Measurements from ENCODE around the gene DHRS1.

The DHRS1 gene

DNA sequence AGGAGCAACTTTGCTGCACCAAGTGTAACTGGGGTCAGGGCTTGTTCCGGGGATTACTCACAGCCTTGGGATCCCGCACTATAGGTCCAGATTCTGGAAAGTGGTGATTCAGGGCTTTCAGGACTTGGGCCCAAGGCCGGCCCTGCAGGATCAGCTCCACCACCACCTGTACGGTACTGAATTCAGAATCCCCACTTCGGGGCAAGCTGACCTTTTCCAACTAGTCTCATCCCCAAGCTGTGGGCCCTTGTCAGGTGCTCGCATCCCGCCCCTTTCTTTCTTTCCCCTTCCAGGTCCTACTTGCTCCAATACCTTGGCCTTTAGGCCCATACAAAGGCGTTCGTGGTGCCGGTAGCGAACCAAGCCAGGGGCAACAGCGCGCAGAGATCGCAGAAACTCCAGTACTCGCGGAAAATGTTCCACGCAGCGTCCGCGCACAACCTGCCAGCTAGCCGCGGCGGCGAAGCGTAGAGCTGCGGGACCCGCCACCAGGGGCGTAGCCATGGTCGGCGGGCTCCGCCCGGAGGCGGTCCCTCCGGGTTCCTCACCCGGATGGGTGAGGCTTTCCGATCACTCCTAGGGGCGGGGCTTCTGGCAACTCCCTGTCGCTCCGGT, 57.6 kb downstream of the DHRS1 start:
- Histone ChIP-seq H3K4me3 (ENCODE audit: low read length in 2 of 2) (peak overlapping the region; percentile 94 to 96), H3K9ac (ENCODE audit: low read length in 2 of 2) (peak overlapping the region; percentile 98), H3K36me3 (ENCODE audit: control insufficient read depth in 2 of 2, insufficient read depth in 2 of 2, low read length in 2 of 2) (peaks cover 36 to 40% of the 10 kb centered on the region in 2 donors), H3K27me3 (ENCODE audit: control insufficient read depth in 1 of 2, insufficient read depth in 2 of 2, low read length in 2 of 2) (no peaks in the 10 kb centered on the region), H3K9me3 (ENCODE audit: control insufficient read depth in 2 of 2, low read length in 2 of 2) (no peaks in the 10 kb centered on the region), H3K4me1 (ENCODE audit: control insufficient read depth, insufficient read depth, low read length) (peaks cover 38% of the 10 kb centered on the region), H3K27ac (ENCODE audit: low read length) (peak overlapping the region; percentile 98)
